ENCODE measurements around the gene AGMAT. TPM values are rescaled to one million over a fixed set of nuclear protein-coding genes. Genes with fewer than 3 reads are reported as not detected.
A peak's percentile ranks its signal among the peaks of the same experiment; 100 is the strongest.

Gene AGMAT
- total RNA-seq, 4 donors from 2014 or later, result 0.27 to 1.7 (median 0.59) TPM

- Histone ChIP-seq H3K4me3 (no peak overlapping the region), H3K36me3 (peaks cover 17 to 52% (median 18%) of the 10 kb centered on the region in 3 donors), H3K4me1 (peaks cover 0 to 73% (median 19%) of the 10 kb centered on the region in 3 donors), H3K9me3 (no peaks in the 10 kb centered on the region), H3K27ac (no peak overlapping the region), H3K27me3 (no peaks in the 10 kb centered on the region)
- WGBS, 2 donors, result 86% methylated on average over 11 of the region's 11 CpGs
- TF ChIP-seq, protein P1, sequence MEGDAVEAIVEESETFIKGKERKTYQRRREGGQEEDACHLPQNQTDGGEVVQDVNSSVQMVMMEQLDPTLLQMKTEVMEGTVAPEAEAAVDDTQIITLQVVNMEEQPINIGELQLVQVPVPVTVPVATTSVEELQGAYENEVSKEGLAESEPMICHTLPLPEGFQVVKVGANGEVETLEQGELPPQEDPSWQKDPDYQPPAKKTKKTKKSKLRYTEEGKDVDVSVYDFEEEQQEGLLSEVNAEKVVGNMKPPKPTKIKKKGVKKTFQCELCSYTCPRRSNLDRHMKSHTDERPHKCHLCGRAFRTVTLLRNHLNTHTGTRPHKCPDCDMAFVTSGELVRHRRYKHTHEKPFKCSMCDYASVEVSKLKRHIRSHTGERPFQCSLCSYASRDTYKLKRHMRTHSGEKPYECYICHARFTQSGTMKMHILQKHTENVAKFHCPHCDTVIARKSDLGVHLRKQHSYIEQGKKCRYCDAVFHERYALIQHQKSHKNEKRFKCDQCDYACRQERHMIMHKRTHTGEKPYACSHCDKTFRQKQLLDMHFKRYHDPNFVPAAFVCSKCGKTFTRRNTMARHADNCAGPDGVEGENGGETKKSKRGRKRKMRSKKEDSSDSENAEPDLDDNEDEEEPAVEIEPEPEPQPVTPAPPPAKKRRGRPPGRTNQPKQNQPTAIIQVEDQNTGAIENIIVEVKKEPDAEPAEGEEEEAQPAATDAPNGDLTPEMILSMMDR (IDR thresholded peaks at IDR 0.05), result no peak
- no peak for TF ChIP-seq POLR2A (IDR thresholded peaks at IDR 0.05)
- intact Hi-C loops (cut with DNase I), result no loop called here
- no peak for DNase-seq
These were observed 41.6 kb upstream of the AGMAT start for GRCh38 chr1:15626269-15626950.

DNA sequence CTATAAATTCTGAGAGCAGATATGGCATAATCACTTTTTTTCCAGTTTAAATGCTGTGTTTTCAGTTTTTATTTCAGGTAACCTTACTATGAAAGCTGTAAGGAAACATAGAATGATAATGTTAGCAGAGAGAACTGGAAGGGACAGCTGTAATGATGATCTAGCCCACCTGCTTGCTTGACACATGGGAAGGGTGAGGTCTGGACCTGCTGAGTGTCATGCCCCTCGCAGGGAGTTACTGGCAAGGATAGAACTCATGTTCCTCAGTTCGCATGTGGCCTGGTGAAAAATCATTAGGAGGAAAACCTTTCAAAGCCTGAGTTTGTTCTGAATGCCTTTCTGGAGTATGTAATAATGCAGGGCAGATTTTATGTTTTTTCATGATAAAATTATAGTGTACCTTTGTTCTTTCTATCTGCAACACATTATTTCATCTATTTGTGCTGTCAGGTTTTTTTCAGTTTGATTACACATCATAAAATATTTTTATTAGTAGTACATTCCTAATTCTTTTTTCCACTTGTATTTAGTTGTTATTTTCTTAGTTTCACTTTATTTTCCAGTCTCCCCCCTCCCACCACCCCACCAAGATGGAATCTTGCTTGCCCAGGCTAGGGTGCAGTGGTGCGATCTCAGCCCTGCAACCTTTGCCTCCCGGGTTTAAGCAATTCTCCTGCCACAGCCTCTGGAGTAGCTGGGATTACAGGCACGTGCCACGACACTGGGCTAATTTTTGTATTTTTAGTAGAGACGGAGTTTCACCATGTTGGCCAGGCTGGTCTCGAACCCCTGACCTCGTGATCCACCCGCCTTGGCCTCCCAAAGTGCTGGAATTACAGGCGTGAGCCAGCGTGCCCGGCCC is 40.4 kb upstream of the AGMAT start:
- TF ChIP-seq POLR2A (IDR thresholded peaks at IDR 0.05), result no peak
- TF ChIP-seq, protein P1 (IDR thresholded peaks at IDR 0.05), result no peak
- Histone ChIP-seq H3K36me3 (peaks cover 9 to 41% (median 15%) of the 10 kb centered on the region in 3 donors), H3K9me3 (no peaks in the 10 kb centered on the region), H3K4me3 (no peak overlapping the region), H3K27me3 (no peaks in the 10 kb centered on the region), H3K27ac (no peak overlapping the region), H3K4me1 (peaks cover 6 to 84% (median 31%) of the 10 kb centered on the region in 3 donors)
- WGBS, 2 donors, result 86 to 88% methylated on average over 10 to 13 of the region's 13 CpGs
- no peak for DNase-seq
- intact Hi-C loops (cut with DNase I), result no loop called here

- Histone ChIP-seq H3K36me3 (peaks cover 4 to 30% (median 11%) of the 10 kb centered on the region in 3 donors), H3K9me3 (no peaks in the 10 kb centered on the region), H3K27me3 (no peaks in the 10 kb centered on the region), H3K4me3 (no peak overlapping the region), H3K4me1 (peaks cover 16 to 95% (median 41%) of the 10 kb centered on the region in 3 donors), H3K27ac (no peak overlapping the region)
- no peak for DNase-seq
- TF ChIP-seq POLR2A (IDR thresholded peaks at IDR 0.05), result no peak
- TF ChIP-seq, protein P1 (IDR thresholded peaks at IDR 0.05), result no peak
- 81 to 88% methylated on average over 3 of the region's 3 CpGs for WGBS, 2 donors
- intact Hi-C loops (cut with DNase I), result no loop called here
These were observed 39.4 kb upstream of the AGMAT start for GRCh38 chr1:15624133-15624714.

GRCh38 chr1:15623435-15623834 is 38.6 kb upstream of the AGMAT start:
- H3K9me3 ChIP-seq, result no peaks in the 10 kb centered on the region
- no peaks in the 10 kb centered on the region for H3K27me3 ChIP-seq
- intact Hi-C loops (cut with DNase I), result no loop called here
- peaks cover 19 to 99% (median 45%) of the 10 kb centered on the region in 3 donors for H3K4me1 ChIP-seq
- no peak overlapping the region for H3K4me3 ChIP-seq
- DNase-seq, result no peak
- H3K36me3 ChIP-seq, result peaks cover 4 to 22% (median 11%) of the 10 kb centered on the region in 3 donors
- TF ChIP-seq POLR2A (IDR thresholded peaks at IDR 0.05), result no peak
- TF ChIP-seq, protein P1 (IDR thresholded peaks at IDR 0.05), result no peak
- 69 to 88% methylated on average over 6 of the region's 6 CpGs for WGBS, 2 donors
- peak overlapping the region in 1 of 4 donors; percentile 100 for H3K27ac ChIP-seq

Data from esophagus squamous epithelium (tissue), 5 donors.